Stimulated activated CD4-positive, alpha-beta T cell treated with anti-CD3 and anti-CD28 coated beads, Interleukin-15, amount 100 ng/mL, for 24 hours (primary cell): ENCODE data around the gene STAMBP.
"Not testable (repeated sequence)": the region's sequence is repeated elsewhere in the genome, so short reads cannot be mapped to it uniquely, and the experiment has no call there.

ENCODE experiments used
- DNase-seq: peaks from one replicate; pipeline ENCODE4 v3.0.0-alpha.2; 2020

Gene STAMBP

DNA sequence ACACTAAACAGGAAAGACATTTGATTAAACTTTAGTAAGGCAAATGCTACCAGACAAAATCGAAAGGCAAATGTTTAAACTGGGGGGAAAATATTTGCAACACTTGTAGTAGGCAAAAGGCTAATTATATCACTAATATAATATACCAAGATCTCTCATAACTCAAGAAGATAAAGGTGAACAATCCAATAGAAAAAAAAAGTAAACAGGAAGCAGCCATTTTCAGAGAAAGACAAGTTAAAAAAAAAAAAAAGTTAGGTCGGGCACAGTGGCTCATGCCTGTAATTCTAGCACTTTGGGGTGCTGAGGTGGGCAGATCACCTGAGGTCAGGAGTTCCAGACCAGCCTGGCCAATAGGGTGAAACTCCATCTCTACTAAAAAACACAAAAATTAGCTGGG lies 59.6 kb downstream of the STAMBP start:
- DNase-seq = no peak

DNA sequence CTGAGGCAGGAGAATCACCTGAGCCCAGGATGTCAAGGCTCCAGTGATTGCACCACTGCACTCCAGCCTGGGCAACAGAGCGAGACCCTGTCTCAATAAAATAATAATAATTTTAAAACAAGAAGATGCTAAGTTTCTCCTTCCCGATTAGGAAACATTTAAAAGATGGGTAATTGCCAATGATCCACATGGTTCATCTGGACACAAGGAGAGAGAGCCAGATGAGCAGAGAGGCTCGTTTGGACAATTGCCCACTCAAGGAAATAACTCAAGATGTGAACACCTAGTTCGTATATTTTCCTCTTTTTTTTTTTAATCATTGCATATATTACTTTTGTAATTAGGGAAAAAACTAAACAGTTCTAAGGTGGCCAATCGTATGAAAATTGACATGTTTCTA lies 60.4 kb downstream of the STAMBP start:
- no peak for DNase-seq

DNA sequence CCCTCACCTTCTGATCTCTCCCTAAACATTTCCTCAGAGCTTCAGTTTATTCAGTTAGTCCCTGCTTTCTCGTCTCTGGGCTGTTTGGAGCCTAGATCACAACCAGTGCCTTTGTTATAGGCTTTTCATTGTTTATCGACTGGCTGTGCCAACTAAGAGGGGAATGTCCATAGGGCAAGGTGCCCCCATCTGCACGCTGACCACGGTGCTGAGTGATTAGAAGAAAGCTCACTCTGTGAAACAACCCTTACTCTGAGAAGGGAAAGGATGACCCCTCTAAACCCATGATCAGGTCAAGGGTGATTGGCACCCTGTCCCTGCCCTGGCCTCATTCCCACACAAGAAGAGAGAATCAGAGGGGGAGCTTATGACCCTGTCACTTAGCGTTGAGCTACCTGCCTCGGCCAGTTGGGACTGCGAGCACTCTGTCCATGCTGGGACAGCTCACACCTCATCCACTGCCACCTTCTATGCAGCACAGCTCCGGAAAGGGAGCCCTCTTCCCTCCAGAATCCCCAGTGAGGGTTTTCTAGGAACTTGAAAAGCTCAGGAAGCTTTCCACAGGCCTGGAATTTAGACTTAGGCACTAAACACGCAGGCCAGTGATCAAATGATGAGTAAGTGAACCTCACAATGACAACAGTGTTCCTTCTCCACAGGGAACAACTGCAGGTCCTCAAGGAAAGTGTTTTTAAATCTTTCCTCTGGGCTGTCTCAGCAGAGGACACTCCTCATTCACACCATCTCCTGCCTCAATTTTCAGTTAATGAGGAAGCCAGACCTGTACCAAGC lies 61.7 kb downstream of the STAMBP start:
- no peak for DNase-seq

DNA sequence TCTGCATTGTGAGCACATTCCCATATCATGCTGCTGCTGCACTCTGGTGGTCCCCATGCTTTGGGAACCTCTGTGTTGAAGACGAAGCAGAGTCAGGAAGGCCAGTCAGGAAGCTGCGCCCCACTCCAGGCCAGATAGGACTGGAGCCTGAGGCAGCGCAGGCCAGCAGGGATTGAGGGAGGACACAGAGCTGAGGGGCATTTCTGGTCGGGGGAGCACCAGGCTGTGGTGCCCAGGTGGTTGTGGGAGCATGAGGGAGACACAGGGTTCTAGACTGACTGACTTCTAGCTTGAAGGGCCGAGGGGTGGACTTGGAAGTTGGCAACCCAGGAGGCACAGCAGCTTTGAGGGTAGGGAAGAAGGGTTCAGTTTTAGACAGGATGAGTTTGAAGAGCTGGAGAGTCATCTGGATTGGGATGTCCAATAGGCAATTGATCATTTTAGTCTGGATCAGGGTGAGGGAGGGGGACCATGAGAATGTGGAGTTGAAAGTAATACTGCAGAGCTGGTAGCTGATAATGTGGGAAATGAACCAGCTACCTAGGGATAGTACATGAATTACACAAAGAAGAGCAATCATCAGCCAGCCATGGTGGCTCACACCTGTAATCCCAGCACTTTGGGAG lies 62.6 kb downstream of the STAMBP start:
- no peak for DNase-seq

DNA sequence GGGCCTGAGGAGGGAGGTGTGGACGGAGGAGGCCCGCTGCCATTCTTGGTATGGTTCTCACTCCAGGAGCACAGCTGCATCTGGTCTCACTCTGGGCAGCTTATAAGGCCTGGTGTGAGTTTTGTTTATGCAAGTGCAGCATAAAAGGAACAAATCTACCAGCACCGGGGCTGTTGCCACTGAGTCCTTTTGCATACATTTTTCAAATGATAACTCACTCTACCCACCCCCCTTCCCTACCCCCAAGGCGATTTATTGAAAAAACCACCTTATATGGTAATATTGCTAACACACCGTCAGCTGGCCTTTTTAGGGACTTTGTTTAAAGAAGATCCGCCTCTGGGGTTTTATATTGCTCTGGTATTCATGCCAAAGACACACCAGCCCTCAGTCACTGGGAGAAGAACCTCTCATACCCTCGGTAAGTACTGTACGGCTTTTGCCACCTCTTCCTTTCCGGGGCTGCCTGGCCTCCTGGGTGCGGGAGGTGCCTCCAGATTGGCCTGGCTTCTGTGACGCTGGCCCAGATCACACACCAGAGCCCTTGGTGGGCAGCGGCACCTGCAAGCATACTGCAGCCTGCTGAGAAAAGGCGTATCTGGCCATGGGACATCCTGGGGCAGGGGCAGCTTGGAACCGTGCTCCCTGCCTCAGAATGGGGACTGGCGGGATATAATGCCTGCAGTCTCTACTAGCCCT lies 64.0 kb downstream of the STAMBP start, which contains the start of gene ACTG2:
Gene ACTG2, plus strand, starts transcription at position 378 of the 699 bp plus-strand sequence. CDS start 8,304 bp downstream, outside the sequence.
- DNase-seq = no peak

DNA sequence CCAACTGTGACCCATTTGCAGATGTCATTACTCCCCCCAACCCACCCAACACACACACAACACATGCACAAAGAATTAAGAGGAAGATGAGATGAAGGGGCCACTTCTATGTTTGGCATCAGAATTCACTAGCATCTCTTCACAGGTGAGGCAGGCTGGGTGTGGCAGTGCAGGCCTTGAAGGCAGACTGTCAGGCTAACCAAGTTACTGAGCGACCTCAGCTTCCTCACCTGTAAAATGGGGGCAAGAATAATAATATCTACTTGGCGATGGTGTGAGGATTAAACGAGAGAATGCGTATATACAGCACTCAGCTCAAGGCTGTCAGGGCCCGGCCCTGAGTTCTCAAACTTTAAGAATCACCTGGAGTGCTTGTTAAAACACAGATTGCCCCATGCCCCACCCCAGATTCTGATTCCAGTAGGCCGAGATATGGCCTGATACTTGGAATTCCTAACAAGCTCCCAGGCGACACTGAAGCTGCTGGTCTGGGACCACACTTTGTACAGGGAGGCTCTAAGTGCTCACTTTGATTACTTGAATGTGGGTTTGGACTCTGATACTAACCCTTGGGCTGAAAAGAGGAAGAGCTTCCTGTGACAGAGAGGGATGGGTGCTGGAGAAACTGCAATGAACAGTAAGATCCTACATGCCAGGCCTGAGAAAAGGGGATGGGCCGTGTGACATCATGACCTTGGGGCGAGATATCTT lies 65.2 kb downstream of the STAMBP start:
- DNase-seq = no peak

DNA sequence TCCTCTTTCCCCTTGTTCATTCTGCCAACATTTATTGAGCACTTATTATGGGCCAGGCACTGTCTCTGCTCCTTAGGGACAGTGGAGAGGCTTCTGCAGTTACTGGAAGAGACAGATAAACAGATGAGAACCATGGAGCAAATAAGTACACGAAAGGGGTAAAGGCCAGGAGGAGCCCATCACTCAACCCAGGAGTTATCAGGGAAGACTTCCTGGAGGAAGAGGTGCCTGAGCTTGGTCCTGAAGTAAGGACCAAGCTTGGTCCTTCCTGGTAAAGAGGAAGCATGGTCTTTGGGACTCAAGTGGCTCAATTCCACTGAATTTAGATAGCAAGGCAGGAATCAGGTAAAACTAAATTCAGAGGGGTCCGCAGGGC lies 65.7 kb downstream of the STAMBP start:
- no peak for DNase-seq

DNA sequence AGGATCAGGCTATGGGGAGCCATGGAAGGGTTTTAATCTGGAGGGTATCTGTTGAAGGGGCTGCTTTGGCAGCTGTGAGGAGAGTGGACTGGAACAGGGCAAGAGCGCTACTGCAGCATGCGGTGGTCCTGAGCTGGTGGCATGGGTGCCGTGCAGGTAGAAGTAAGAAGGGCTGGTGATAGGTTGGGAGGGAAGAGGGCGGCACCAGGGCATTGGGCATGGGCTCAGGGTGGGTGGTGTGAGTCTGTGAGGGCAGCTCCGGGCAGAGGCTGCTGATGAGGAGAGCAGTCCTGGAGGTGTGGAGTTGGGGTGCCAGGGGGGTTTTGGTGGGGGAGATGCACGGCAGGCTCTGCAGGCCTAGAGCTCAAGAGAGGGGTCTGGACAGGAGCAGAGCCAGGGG lies 66.1 kb downstream of the STAMBP start:
- no peak for DNase-seq

DNA sequence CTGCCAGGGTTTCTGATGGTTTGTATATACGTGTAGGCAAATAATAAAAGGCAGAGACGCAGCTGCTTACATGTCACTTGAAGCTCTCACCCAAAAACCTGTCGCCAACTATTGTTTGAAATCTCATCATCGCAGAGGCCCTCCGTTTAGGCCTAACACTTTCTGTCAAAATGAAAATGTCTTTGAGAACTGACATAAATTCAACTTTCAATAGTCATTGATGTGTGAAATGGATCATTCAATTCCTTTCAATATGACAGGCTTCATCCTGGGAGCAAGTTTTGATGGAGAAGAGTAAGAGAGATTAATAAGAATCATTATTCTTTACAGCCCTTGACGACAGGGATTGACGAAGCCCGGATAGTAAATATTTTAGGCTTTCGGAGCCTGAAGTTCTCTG lies 66.7 kb downstream of the STAMBP start:
- DNase-seq = no peak

DNA sequence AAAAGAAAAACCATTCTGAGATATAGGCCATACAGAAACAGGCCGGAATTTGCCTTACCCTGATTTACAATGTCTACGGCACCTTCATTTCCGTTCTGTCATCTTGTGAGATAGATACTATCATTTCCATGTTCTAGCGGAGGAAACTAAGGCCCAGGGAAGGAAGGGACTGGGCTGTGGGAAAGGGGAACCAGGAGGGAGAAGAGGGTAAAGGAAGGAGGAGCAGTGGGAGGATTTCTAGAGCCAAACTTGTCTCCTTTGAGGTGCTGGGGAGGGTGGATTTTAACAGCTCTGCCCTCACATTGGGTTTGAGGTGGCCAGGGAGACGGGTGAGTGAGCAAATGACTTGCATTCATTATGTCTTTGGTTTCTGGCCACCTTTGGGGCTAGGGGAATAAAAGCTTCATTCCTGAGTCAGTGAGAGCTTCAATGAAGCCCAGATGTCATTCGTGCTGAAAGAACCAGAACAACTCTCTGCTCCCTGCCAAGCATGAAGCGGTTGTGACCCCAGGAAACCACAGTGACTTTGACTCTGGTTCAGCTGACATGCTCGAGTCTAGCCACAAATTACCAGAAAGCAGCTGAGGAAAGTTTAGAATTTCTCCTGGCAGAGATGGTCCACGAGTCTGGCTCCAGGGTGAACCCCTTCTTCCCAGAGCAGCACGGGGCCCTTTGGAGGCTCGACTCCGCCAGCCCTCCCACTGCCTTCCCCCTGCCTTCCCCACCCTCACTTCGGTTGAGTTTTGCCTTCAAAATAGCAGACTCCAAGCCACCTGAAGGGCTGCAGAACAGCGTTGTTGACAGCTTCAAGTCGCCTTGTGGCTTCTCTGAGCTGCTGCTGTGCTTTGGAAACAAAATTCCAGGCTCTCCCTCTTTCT lies 67.8 kb downstream of the STAMBP start:
- DNase-seq = peak; percentile 38

DNA sequence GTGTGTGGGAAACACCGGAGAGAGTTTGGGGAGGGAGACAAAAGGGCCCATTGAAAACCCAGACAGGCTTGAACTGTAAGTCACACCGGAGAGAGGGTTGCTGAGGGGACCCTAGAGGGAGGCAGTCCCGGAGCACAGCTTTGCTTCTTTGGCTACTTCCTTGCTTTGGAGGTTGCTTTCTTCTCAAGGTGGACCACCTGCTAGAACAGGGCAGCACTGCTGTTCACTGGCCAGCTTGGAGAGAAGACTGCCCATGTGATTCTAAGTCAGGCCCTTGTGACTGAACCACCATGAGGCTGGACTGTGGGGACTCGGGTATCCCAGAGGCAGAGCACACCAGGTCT lies 68.5 kb downstream of the STAMBP start:
- no peak for DNase-seq

DNA sequence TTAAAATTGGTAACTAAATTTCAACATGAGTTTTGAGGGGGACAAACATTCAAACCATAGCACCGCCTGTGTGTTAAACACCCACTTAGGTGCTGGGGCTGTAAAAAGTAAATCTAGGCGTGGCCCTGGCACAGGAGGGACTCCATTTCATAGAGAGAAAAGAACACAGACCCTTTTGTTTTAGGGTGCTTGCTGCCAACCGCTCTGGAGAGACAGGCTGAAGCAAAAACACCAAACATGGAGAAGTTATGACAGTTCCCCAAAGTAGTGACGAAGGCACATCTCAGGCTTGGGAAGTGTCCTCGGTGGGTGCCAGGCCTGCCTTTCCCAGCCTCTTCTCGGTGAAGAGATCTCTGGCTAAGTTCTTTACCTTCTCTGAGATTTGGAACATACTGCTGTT lies 69.2 kb downstream of the STAMBP start:
- DNase-seq = no peak

DNA sequence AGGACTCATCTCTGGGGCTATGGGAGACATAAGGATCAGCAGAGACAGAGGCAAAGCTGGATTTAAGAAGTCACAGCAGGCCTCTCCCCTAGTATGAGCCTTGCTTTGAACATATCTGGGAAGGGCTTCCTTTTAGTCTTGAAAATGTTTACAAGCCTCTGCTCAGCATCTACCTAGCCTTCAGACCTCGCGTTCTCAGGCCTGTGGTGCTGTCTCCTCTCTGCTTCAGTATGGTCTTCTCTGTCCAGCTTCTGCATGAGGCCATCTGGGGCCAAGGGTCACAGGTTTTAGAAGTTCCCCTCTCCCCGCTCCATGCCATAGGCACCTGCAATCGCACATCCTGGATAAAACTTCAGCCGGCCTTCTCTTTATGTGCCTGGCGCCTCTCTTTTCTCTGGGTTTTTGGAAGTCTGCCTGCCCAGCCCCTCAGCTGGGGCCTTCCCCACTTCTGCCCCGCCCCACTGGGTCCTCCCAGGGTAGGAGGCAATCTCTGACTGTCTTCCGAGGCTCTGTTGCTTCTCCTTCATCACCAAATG lies 71.1 kb downstream of the STAMBP start:
- no peak for DNase-seq

DNA sequence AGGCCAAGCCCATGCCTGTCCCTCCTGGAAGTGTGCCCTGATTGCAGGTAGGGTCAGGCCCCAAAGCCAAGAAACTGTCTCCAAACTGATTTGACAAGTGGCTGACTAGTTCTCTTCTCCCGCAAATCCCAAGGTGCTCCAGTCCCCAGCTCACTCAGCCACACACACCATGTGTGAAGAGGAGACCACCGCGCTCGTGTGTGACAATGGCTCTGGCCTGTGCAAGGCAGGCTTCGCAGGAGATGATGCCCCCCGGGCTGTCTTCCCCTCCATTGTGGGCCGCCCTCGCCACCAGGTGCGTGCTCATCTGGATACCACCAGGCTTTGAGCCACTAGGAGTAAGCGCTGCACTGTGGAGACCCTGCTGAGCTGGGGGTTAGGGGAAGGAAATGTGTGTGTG lies 72.4 kb downstream of the STAMBP start:
- DNase-seq = no peak

DNA sequence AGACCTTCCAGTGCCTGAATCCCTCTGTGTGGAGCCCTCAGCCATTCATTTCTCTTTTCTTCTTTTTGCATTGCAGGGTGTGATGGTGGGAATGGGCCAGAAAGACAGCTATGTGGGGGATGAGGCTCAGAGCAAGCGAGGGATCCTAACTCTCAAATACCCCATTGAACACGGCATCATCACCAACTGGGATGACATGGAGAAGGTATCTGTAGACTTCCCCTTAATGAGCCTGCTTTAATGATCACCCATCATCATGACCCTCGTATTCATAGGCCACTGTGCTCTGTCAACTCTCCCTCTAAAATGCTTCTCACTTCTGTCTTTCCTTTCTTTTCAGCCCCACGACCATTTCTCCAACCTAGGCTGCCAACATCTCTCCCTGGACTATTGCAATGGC lies 73.5 kb downstream of the STAMBP start:
- DNase-seq = no peak

DNA sequence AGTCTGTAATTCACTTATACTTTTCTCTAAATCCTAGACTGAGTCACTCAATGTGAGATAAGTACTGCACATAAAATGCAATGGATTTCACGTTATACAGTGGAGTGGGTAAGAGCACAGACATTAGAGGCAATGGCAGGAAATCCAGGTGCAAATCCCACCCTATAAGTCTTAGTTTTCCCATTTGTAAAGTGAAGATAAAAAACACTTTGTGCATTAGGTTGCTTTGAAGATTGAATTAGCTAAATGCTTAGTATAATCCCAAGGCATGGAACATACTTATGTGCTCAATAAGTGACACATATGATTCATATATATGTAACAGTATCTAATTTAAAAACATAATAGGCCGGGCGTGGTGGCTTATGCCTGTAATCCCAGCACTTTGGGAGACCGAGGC lies 74.6 kb downstream of the STAMBP start:
- no peak for DNase-seq

DNA sequence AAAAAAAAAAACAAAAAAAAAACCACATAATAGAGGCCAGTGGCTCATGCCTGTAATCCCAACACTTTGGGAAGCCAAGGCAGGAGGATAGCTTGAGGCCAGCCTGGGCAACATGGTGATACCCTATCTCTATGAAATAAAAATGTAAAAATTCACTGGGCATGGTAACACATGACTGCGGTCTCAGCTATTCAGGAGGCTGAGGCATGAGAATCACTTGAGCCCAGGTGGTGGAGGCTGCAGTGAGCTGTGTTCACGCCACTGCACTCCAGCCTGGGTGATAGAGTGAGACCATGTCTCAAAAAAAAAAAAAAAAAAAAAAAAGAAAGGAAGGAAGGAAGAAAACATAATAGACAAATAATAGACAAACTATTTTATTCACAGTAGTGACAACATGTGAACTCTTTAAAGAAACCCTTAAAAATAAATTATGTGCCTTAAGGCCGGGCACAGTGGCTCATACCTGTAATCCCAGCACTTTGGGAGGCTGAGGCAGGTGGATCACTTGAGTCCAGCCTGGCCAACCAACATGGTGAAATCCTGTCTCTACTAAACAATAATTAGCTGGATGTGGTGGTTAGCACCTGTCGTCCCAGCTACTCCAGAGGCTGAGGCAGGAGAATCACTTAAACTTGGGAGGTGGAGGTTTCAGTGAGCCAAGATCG lies 75.3 kb downstream of the STAMBP start:
- not testable (repeated sequence) for DNase-seq

DNA sequence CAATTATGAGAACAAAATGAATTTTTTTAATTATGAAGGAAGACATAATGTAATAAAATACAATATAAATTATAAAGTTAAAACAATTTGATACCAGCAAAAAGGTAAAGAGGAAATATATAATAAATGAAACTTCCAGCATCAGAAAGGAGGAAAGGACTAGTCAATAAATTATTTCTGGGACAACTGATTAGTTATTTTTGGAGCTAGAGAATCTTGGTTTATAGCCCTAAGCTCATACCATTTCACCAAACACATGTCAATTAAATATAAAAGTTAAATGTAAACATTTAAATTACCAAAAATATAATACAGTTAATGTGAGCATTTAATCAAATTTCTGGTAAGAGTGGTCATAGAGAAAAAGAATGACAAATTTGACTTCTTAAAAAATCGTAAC lies 76.2 kb downstream of the STAMBP start:
- no peak for DNase-seq

DNA sequence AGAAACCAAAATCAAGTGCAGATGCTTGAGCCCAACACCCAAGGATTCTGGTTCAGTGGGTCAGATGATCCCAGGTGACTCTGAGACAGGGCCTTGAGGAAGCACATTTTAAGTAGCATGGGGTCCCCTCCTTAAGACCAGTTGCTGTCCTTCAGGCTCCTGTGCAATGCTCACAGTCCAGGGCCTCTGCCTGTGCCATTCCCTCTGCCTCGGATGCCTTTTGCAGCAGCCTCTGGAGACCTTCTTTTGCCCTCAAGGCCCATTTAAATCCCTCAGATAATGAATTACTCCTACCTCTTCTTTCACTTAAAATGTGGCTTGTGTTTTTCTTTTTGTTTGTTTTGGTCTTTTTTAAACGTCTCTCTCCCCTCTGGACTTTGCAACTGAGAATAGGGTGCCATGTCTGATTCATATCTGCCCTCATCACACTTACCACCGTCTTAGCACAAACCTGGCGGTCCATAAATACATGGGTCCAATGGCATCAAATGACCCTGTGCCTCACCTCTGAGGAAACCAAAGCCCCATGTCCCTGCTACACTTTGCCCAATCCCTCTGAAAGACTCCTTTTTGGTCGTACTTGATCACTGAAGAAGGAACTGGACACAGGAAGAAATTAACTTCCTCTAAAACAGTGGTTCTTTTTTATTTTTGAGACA lies 78.2 kb downstream of the STAMBP start:
- no peak for DNase-seq

DNA sequence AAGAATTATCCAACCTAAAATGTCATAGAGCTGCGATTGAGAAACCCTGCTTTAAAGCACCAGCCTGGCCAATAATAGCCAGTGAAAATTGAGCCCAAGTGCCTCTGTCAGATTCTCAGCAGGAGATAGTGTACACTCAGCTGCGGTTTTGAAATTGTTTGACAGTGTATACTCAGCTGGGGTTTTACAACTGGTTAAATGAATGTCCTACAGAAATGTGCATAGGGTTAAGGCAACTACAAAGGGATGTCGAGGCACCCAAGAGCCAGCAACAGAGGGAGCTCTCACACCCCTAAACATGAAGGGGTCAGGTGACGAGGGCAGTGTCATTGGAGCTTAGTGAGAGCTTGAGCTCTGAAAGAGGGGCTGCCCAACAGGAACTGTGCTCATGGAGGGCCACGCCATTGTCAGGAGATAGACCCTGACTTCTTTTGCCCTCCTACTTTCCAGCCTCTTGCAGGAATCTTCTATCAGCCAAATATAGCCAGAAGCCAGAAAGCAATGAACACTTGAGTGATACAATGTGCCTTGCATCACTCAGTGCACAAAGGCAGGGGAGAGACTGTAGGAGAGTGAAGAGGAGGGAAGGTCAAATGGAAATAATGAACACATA lies 79.2 kb downstream of the STAMBP start:
- DNase-seq = peak; percentile 63
